Parathyroid adenoma (tissue), 2 donors: ENCODE measurements around the gene BRD4.

Experiments used
- H2AFZ ChIP-seq: fragments of 300-600 bp; sonication (generic); one replicate; pipeline ENCODE4 v1.7.0; 2017; ENCODE audit warnings: antibody characterized with exemption, mild to moderate bottlenecking
- H3K27ac ChIP-seq: fragments of 300-600 bp; sonication (generic); one replicate; pipeline ENCODE4 v1.7.0; 2017
- H3K27me3 ChIP-seq: fragments of 300-600 bp; sonication (generic); one replicate; pipeline ENCODE4 v1.7.0; 2017; ENCODE audit warnings: low read length; ENCODE audit not compliant: control insufficient read depth, insufficient read depth
- H3K36me3 ChIP-seq: fragments of 300-600 bp; sonication (generic); one replicate; pipeline ENCODE4 v1.7.0; 2017; ENCODE audit warnings: low read length; ENCODE audit not compliant: control insufficient read depth, insufficient read depth
- H3K4me1 ChIP-seq: fragments of 300-600 bp; sonication (generic); one replicate; pipeline ENCODE4 v1.7.0; 2017; ENCODE audit warnings: control low read depth
- H3K4me2 ChIP-seq: fragments of 300-600 bp; sonication (generic); one replicate; pipeline ENCODE4 v1.7.0; 2017; ENCODE audit warnings: low read length
- H3K4me3 ChIP-seq: fragments of 300-600 bp; sonication (generic); one replicate; pipeline ENCODE4 v1.7.0; 2017; ENCODE audit warnings: low read depth, low read length
- H3K79me2 ChIP-seq: fragments of 300-600 bp; sonication (generic); one replicate; pipeline ENCODE4 v1.7.0; 2017; ENCODE audit warnings: control low read depth
- H3K9ac ChIP-seq: fragments of 300-600 bp; sonication (generic); one replicate; pipeline ENCODE4 v1.7.0; 2017; ENCODE audit warnings: mild to moderate bottlenecking
- H3K9me3 ChIP-seq: fragments of 300-600 bp; sonication (generic); one replicate; pipeline ENCODE4 v1.7.0; 2017; ENCODE audit warnings: low read length; ENCODE audit not compliant: control insufficient read depth
- TF ChIP-seq, protein P1 (sequence below): fragments of 300-600 bp; sonication (generic); IDR thresholded peaks from one replicate; pipeline ENCODE4 v1.7.0; 2017; ENCODE audit warnings: antibody characterized with exemption, mild to moderate bottlenecking
- donor health status: primary hyperparathyroidism.

BRD4 gene

DNA sequence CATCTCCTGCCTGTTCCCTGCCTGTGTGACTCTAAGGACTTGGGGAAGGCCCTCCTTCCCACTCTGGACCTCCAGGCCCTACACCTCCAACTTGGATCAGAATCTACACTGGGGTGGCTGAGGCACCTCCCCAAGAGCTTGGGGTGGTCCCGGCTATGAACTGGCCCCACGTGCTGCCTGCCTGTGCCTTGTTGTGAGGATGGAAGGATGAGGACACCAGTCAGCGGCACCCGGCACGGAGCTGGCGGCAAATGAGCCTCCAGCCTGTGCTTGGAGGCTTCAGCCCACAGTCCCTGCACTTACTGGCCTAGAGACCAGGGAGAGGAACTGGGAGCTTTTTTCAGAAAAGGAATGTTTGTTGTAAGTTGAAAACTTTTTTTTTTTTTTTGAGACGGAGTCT, 38.8 kb upstream of the BRD4 start:
- Histone ChIP-seq H3K4me2 (no peak overlapping the region), H3K36me3 (no peaks in the 10 kb centered on the region), H3K27me3 (no peaks in the 10 kb centered on the region), H3K79me2 (peaks cover 49% of the 10 kb centered on the region), H3K9me3 (no peaks in the 10 kb centered on the region), H3K9ac (no peak overlapping the region), H2AFZ (no peak overlapping the region), H3K4me1 (peaks cover 2% of the 10 kb centered on the region), H3K27ac (peak overlapping the region; percentile 24), H3K4me3 (no peak overlapping the region)
- TF ChIP-seq, protein P1, sequence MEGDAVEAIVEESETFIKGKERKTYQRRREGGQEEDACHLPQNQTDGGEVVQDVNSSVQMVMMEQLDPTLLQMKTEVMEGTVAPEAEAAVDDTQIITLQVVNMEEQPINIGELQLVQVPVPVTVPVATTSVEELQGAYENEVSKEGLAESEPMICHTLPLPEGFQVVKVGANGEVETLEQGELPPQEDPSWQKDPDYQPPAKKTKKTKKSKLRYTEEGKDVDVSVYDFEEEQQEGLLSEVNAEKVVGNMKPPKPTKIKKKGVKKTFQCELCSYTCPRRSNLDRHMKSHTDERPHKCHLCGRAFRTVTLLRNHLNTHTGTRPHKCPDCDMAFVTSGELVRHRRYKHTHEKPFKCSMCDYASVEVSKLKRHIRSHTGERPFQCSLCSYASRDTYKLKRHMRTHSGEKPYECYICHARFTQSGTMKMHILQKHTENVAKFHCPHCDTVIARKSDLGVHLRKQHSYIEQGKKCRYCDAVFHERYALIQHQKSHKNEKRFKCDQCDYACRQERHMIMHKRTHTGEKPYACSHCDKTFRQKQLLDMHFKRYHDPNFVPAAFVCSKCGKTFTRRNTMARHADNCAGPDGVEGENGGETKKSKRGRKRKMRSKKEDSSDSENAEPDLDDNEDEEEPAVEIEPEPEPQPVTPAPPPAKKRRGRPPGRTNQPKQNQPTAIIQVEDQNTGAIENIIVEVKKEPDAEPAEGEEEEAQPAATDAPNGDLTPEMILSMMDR, result no peak

- no peak overlapping the region for H3K9ac ChIP-seq
- no peaks in the 10 kb centered on the region for H3K36me3 ChIP-seq
Measured at GRCh38 chr19:15369594-15369891, 37.2 kb upstream of the BRD4 start.

DNA sequence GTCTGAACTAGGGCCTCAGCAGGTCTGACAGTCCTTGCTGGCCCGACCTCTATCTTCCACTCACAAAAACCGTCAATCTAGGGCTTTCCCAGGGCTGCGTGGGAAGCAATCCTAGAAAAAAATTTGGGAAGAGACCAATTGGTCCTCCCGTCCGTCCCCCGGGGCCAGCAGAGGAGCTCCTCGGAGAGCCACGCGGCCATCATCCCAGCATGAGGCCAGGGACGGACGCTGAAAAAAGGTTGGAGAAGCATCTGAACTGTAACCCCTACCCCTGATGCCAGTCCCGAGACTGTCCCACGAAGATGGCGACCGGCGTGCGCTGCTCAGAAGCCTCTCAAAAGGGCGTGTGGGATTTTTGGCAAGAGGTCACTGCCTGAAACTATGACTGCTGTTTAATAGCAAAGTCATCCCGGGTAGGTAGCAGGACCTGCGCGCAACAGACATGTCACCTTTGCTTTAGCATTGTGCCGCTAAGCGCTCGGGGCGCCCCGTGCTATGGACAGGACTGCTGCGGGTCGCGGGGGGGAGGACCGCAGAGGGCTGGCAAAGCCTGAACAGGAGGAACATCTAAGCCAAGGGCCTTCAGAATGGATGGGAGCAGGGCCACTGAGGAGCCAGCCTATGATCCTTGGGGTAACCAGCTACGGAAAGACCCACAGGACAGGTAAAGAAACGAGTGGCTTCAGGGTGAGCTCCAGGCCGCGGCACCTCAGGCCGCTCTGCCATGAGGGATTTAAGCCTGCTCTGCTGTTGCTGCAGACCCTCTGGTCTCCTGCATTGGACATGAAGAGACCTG, 36.7 kb upstream of the BRD4 start:
- Histone ChIP-seq H3K9ac (no peak overlapping the region), H3K9me3 (no peaks in the 10 kb centered on the region), H3K79me2 (peaks cover 45% of the 10 kb centered on the region), H3K4me3 (no peak overlapping the region), H3K36me3 (no peaks in the 10 kb centered on the region), H3K4me2 (no peak overlapping the region), H3K27ac (no peak overlapping the region), H3K4me1 (no peaks in the 10 kb centered on the region), H3K27me3 (no peaks in the 10 kb centered on the region), H2AFZ (no peak overlapping the region)
- TF ChIP-seq, protein P1, result no peak

More at GRCh38 chr19:15369594-15369891, 37.2 kb upstream of the BRD4 start:
- H3K4me2 ChIP-seq, result no peak overlapping the region
- TF ChIP-seq, protein P1, result no peak
- H3K9me3 ChIP-seq, result no peaks in the 10 kb centered on the region
- H3K4me1 ChIP-seq, result no peaks in the 10 kb centered on the region
- H3K27me3 ChIP-seq, result no peaks in the 10 kb centered on the region
- H3K4me3 ChIP-seq, result no peak overlapping the region
- H3K79me2 ChIP-seq, result peaks cover 50% of the 10 kb centered on the region
- no peak overlapping the region for H2AFZ ChIP-seq
- H3K27ac ChIP-seq, result no peak overlapping the region

DNA sequence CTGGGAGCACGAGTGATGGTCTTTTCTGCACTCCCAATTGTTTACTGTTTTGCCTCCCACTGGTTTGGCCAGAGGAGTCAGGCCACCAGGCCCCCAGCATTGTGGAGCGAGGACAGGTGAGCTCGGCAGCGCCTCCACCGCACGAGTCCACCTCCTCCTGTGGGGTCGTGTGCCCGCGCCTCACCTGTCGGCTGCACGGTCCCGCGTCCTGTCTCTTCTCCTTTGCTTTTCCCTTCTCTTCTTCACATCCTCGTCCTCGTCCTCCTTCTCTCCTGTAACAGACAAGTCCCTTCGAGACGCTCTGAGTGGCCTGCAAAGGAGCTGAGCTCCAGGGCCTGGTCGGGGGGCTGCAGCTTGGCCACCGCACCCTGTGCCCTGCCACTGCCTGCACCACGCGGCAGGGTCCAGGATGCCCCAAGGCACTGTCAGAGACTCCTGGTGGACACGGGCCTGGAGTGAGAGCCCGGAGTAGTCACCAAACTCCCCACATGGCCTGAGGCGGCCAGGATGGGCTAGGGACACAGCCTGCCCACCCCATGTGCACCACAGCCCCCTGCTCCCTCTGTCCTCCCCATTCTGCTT, 35.8 kb upstream of the BRD4 start:
- Histone ChIP-seq H3K79me2 (peaks cover 36% of the 10 kb centered on the region), H3K9ac (no peak overlapping the region), H3K4me1 (no peaks in the 10 kb centered on the region), H3K9me3 (no peaks in the 10 kb centered on the region), H3K4me3 (no peak overlapping the region), H3K27ac (no peak overlapping the region), H3K27me3 (no peaks in the 10 kb centered on the region), H3K36me3 (no peaks in the 10 kb centered on the region), H3K4me2 (no peak overlapping the region), H2AFZ (no peak overlapping the region)
- TF ChIP-seq, protein P1, result no peak

- Histone ChIP-seq H3K36me3 (no peaks in the 10 kb centered on the region), H3K4me1 (no peaks in the 10 kb centered on the region), H3K4me3 (no peak overlapping the region), H3K9me3 (no peaks in the 10 kb centered on the region), H3K79me2 (peaks cover 29% of the 10 kb centered on the region), H2AFZ (no peak overlapping the region), H3K4me2 (no peak overlapping the region), H3K9ac (no peak overlapping the region), H3K27ac (no peak overlapping the region), H3K27me3 (no peaks in the 10 kb centered on the region)
- TF ChIP-seq, protein P1, result no peak
Measured at GRCh38 chr19:15367439-15367838, 35.1 kb upstream of the BRD4 start.
